Left lung (tissue), 10 donors: Measurements from ENCODE around the gene LONP2. TPM values are rescaled to one million over a fixed set of nuclear protein-coding genes. Genes with fewer than 3 reads are reported as not detected.

Experiments used
- ATAC-seq: fragments of 200-7000 bp; cut with Tn5 transposase; one replicate; pipeline ENCODE4 v1.9.1; 2020; ENCODE audit warnings: moderate library complexity
- DNase-seq, 4 donors: peaks; one replicate each; pipeline ENCODE4 v3.0.0-alpha.2; 2013 to 2020
- H3K27ac ChIP-seq, 2 donors: fragments of 200-600 bp; sonication (generic) in 1 of 2; one replicate each; pipeline versions ENCODE4 v1.5.0 to v1.8.0; 2020 to 2021
- H3K27me3 ChIP-seq, 2 donors: fragments of 200-600 bp; sonication (generic) in 1 of 2; one replicate each; pipeline versions ENCODE4 v1.5.0 to v1.8.0; 2020 to 2021
- H3K36me3 ChIP-seq, 2 donors: fragments of 200-600 bp; sonication (generic) in 1 of 2; one replicate each; pipeline versions ENCODE4 v1.5.0 to v1.8.0; 2020 to 2021
- H3K4me1 ChIP-seq, 2 donors: fragments of 200-600 bp; one replicate each; pipeline ENCODE4 v1.8.0; 2021
- H3K4me3 ChIP-seq, 2 donors: fragments of 200-600 bp; sonication (generic) in 1 of 2; one replicate each; pipeline versions ENCODE4 v1.5.0 to v1.8.0; 2020 to 2021; ENCODE audit warnings: mild to moderate bottlenecking in 1 of 2
- H3K9me3 ChIP-seq, 2 donors: fragments of 200-600 bp; sonication (generic) in 1 of 2; one replicate each; pipeline versions ENCODE4 v1.5.0 to v1.8.0; 2020 to 2021
- CTCF ChIP-seq, 2 donors: fragments of 200-600 bp; sonication (generic) in 1 of 2; IDR thresholded peaks; one replicate each; pipeline versions ENCODE4 v1.5.0 to v1.8.0; 2021; ENCODE audit warnings: antibody characterized with exemption in 2 of 2
- intact Hi-C, 2 donors: fragments of 100-400 bp; cut with DNase I; formaldehyde crosslinking; loops; one replicate each; pipeline versions ENCODE4 v1.11.2 to v1.14.2; 2022
- polyA plus RNA-seq, 6 donors: library from polyadenylated mRNA; unstranded; fragments of 120-200 nt; gene quantifications; one replicate each; pipeline ENCODE4 v1.2.1, GENCODE V29; 2013; ENCODE audit not compliant: insufficient read length in 6 of 6
- total RNA-seq, 2 donors: library from RNA; stranded (reverse); fragmentation: NEBNext Ultra II Directional; extraction: Animal tissue kit (Norgen Biotek cat#: 25700); gene quantifications; one replicate each; pipeline ENCODE4 v1.2.1, GENCODE V29; 2021
- donor health status: DM: no; HTN: yes; CAD: no.
- donor health status: DM: no; HTN: no; CAD: no.

Gene LONP2
- total and polyA plus RNA-seq, 8 donors = 63.2 to 89.2 (median 75.4) TPM

GRCh38 chr16:48332978-48333377 lies 88.9 kb downstream of the LONP2 start:
- Histone ChIP-seq H3K9me3 (no peaks in the 10 kb centered on the region), H3K4me3 (no peak overlapping the region), H3K27me3 (no peaks in the 10 kb centered on the region), H3K27ac (no peak overlapping the region), H3K36me3 (peaks cover 0 to 38% of the 10 kb centered on the region in 2 donors), H3K4me1 (peaks cover 3 to 20% of the 10 kb centered on the region in 2 donors)
- no peak for DNase-seq
- no peak for TF ChIP-seq CTCF (IDR thresholded peaks at IDR 0.05)
- no peak for ATAC-seq
- intact Hi-C loops = no loop called here

- TF ChIP-seq CTCF (IDR thresholded peaks at IDR 0.05) = no peak
- no peak overlapping the region for H3K4me3 ChIP-seq
- H3K27me3 ChIP-seq = no peaks in the 10 kb centered on the region
- no peak overlapping the region for H3K27ac ChIP-seq
- ATAC-seq (no peak), DNase-seq (no peak)
- peaks cover 0 to 47% of the 10 kb centered on the region in 2 donors for H3K36me3 ChIP-seq
- peaks cover 3 to 20% of the 10 kb centered on the region in 2 donors for H3K4me1 ChIP-seq
- H3K9me3 ChIP-seq = no peaks in the 10 kb centered on the region
- intact Hi-C loops = no loop called here
Observed at GRCh38 chr16:48334325-48334724, 90.2 kb downstream of the LONP2 start.

GRCh38 chr16:48335961-48336360 lies 91.9 kb downstream of the LONP2 start:
- ATAC-seq (no peak), DNase-seq (no peak)
- Histone ChIP-seq H3K9me3 (no peaks in the 10 kb centered on the region), H3K27me3 (no peaks in the 10 kb centered on the region), H3K36me3 (peaks cover 0 to 59% of the 10 kb centered on the region in 2 donors), H3K4me1 (peaks cover 3 to 9% of the 10 kb centered on the region in 2 donors), H3K27ac (peak overlapping the region; percentile 8 to 39), H3K4me3 (no peak overlapping the region)
- intact Hi-C loops = no loop called here
- TF ChIP-seq CTCF (IDR thresholded peaks at IDR 0.05) = no peak

- TF ChIP-seq CTCF (IDR thresholded peaks at IDR 0.05) = no peak
- ATAC-seq (no peak), DNase-seq (no peak)
- Histone ChIP-seq H3K36me3 (peaks cover 0 to 83% of the 10 kb centered on the region in 2 donors), H3K27ac (no peak overlapping the region), H3K27me3 (no peaks in the 10 kb centered on the region), H3K4me1 (peaks cover 3 to 4% of the 10 kb centered on the region in 2 donors), H3K4me3 (no peak overlapping the region), H3K9me3 (no peaks in the 10 kb centered on the region)
- intact Hi-C loops = no loop called here
Observed at GRCh38 chr16:48340054-48340453, 96.0 kb downstream of the LONP2 start.

- peaks cover 0 to 5% of the 10 kb centered on the region in 2 donors for H3K4me1 ChIP-seq
- intact Hi-C loops = no loop called here
- no peaks in the 10 kb centered on the region for H3K27me3 ChIP-seq
- no peaks in the 10 kb centered on the region for H3K9me3 ChIP-seq
- no peak for TF ChIP-seq CTCF (IDR thresholded peaks at IDR 0.05)
- H3K27ac ChIP-seq = no peak overlapping the region
- peaks cover 0 to 65% of the 10 kb centered on the region in 2 donors for H3K36me3 ChIP-seq
- DNase-seq (no peak), ATAC-seq (no peak)
- H3K4me3 ChIP-seq = no peak overlapping the region
Observed at GRCh38 chr16:48342591-48342990, 98.5 kb downstream of the LONP2 start.
